GM19328 (cell line): ENCODE results near the gene EPS8.

Experiments used
- ATAC-seq: cut with Tn5 transposase; IDR thresholded peaks from one replicate; pipeline ENCODE4 v1.9.1; 2021; ENCODE audit warnings: mild to moderate bottlenecking, moderate library complexity; ENCODE audit not compliant: unreplicated experiment

EPS8 gene

DNA sequence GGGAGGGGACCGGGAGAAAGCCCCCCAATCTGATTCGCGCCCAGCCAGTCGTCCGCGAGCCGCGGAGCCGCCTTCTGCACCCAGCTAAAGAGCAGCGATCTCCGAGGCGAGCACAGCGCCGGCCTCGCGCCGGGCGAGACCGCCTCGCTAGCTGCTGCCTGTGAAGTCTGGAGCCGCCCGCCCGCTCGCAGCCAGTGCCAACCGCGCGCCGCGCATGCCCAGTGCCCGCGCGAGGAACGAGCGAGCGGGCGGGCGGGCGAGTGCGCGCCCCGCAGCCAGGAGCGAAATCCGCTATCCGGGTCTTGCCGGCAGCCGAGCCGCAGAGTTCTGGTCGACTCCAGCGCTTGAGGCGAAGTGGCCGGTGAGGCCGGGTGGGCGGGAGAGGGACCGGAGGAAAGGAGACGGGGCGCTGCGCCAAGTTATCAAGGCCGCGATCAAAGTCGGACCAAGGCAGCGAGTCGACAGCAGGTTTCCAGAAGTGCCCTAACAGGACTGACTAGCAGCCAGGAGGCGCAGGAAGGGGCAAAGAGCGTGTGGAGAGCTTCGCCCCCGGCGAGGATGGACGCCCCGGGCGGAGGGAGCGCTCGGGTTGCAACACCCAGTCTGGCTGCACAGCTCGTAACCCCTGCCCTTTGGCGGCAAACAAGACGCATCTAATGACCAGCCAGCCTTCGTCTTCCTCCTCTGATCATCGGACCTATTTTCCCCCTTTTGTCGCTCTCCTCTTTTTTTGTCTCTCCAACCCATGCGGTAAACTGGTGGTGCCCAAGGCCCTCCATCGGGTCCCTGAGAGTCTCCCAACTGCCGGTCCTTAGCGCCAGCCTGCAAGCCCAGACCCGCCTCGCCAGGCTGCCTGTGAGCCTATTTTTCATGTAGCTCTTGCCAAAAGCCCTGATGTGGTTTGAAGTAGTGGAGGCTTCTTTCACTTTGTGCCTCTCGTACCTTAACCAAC, at the start of gene EPS8:
Gene EPS8 (minus strand): TSS at position 169 of the 952 bp plus-strand sequence. CDS start 106,437 bp downstream, outside the sequence.
- ATAC-seq: peak; percentile 90

DNA sequence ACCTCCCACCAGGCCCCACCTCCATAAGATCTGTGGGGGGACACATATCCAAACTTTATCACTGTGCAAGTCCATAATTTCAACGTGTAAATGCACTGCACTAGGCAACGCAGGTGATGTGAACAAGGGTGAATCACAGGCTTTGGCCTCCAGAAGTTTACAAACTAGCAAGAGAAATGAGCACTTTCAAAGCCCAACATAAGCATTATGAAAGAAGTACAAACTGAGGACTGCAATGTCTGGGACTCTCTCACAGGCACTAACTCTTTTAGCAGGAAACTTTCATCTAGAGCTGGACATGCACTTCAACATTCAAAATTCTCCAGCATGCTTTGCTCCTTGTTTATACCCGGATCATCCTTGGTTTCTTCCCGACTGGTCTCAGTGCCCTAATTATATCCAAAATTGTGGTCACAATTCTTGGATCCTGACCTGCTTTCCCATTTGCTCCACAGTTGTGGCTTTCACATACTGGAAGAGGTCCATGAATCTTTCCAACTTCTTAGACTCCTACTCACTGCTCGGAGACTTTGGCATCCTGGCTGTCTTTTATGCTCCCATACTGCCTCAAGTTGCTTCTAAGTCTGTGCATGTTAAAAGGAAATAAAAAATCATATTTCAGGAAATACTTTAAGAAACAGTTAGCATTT, 48.1 kb upstream of the EPS8 start:
- ATAC-seq: no peak

DNA sequence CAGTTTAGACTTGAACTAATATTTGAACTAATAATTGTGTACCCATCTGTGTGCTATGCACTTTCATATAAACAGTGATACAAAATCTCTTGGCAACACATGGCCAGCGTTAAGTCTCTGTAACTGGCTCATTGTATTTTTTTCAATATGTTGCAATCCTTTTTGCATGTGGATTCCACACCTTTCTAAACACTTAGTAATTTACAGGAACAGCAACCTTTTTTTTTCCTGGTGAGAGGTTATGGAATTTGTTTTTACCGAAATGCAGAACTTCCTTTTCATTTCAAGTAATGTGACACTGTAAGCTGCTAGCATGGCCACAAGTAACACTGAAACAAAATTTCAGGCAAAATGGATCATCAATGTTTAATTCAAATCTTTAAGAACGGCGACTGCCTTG, 45.4 kb upstream of the EPS8 start:
- no peak for ATAC-seq

DNA sequence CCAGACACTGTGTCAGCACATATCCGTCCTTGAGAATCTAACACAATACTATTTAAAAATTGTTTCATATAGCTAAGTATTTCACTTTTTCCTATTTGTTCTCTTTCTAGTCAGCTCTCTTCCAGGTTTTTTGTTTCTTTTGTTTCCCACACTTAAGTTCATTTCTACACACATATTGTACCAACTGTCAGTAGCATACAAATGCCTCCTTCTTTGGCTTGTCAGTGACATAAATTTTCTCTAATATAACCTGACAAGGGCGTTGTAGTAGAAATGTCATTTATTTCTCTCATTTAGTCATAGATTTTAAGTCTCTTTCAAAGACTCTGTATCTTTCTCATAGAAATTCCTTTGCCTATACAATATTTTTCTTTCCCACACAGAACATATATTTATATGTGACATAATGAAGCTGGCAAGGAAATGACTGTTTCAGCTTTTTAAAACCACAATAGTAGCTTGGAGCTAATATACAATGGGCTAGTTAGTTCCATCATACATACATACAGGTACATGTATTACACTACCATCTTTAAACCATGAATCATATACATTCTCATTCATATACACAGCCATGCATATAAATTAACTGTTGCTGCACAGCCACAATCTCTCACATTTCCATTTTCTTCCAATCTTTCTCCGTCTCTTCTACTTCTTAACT, 42.3 kb upstream of the EPS8 start:
- no peak for ATAC-seq

DNA sequence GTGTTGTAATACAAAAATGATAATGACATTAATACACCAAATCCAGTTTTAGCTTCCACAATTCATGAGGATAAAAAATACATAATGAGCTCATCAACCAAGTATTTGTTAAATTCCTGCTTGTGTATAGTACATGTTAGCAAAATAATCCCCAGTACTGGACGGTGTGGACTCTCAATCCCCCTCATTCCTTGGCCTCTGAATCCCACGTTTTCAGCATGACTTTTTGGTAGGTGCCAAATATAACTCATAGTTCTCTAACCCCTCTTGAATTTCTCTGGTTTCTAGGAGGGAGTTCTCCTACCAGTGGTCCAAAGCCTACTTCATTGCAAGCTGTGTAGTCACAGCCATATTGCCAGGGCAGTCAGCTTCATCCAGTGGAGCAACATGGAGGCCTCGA, 41.4 kb upstream of the EPS8 start:
- ATAC-seq: no peak

DNA sequence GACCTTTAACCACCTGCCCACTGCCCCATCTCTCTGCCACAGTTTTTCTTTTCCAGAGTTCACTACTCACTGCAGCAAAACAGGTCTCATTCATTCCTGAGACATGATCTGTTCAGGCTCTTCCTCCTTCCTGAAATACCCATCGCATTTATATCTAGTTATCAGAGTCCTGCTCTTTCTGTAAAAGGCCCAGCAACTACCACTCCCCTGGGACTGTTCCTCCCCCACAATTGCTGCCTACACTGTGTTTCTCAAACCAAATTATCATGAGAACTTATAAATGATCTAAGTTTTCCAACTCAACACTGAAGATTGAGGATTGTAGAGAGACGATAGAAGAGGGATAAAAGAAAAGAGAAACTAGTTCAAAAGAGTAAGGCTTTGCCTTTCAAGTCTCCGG, 40.8 kb upstream of the EPS8 start:
- ATAC-seq: no peak

DNA sequence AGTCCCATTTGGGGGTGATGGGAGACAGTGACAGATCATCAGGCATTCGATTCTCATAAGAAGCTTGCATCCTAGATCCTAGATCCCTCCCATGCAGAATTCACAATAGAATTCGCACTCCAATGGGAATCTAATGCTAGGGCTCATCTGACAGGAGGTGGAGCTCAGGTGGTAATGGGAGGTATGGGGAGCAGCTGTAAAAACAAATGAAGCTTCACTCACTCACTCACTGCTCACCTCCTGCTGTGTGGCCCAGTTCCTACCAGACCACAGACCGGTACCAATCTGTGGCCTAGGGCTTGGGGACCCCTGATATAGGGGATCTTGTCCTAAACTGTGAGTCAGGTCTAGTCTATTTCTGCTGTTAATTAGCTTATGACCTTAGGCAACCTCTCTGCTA, 40.1 kb upstream of the EPS8 start:
- no peak for ATAC-seq

DNA sequence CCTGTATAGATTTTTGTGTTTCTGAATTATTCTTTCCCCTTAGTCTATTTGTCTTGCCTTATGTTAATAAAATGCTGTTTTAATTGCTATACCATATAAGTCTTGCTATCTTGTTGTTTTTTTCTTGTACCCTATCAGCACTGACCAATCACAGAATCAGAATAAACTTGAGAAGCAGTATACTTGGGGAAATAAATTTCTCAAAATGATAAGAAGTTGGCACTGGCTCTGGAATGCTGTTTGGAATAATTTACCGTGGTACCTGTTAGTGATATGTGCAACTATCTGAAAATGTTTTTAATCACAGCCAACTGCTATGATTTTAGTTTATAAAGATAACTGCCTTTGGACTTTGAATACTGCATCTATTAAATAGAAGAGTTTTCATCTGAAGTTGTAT, 37.9 kb upstream of the EPS8 start:
- ATAC-seq: no peak

DNA sequence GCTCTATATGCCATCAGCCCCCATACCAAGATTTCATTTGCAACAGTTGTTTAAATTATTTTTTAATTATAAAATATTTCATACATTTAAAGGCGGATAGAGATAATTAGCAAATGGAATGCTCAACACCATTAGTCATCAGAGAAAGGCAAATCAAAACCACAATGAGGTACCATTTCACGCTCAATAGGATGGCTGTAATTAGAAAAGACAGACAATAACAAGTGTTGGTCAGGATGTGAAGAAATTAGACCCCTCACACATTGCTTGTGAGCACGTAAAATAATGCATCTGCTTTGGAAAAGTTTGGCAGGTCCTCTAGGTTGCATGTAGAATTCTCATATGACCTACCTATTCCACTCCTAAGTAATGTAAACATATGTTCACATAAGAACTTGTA, 35.3 kb upstream of the EPS8 start:
- no peak for ATAC-seq

DNA sequence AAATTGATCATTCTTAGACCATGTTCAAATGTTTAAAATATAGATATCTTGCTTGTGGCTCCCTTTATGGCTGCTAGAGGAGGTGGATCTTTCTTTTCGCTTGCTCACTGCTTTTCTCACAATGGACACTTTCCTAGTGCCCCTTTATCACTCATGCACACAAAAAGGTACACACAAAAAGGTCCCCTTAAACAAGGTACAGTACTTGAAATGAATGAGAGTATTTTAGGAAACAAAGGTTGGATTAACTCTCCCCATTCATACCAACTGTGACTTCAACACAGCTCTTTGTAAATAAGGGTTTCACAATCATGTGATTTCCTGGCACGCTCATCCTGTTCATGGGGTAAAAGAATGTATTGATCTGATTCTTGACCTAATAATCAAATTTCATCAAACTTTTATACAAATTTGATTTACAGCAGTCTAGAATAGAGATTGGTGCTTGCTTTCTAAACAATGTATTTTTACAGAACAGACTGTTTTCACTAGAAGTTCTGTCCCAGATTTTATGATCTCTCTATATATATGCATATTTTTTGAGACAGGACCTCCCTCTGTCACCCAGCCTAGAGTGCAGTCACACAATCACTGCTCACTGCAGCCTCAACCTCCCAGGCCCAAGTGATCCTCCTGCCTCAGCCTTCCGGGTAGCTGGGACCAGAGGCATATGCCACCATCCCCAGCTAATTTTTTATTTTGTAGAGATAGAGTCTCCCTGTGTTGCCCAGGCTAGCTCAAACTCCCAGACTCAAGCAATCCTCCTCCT, 34.4 kb upstream of the EPS8 start:
- no peak for ATAC-seq

DNA sequence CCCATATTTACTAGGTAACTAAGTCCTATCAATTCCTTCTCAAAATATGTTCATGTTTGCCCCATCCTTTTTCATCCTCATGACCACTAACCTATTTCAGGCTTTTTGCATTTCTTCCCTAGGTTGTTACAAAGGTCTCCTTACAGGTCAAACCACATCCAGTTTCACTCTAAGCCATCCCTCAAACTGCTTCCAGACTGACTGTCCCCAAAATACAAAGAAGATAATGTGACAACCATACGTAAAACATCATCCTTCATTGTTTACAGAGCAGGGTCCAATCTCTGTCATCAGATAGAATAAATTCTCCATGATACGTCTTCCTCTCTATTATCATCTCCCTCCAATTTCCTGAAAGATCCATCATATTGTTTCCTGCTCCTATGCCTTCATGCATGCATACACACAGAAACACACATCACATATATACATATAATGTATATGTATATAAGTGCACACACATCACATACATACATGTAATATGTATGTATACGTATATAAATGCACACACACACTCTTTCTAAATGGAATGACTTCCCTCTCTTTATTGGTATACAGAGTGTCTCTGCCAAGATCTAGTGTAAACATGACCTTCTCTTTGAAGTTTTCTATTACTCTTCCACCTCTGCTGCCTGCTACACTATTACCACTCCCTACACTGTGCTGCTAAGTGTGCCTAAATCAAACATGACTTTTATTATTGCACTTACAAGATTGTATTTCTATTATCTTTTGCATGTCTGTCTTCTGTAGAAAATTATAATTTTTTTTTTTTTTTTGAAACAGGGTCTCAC, 30.7 kb upstream of the EPS8 start:
- no peak for ATAC-seq

DNA sequence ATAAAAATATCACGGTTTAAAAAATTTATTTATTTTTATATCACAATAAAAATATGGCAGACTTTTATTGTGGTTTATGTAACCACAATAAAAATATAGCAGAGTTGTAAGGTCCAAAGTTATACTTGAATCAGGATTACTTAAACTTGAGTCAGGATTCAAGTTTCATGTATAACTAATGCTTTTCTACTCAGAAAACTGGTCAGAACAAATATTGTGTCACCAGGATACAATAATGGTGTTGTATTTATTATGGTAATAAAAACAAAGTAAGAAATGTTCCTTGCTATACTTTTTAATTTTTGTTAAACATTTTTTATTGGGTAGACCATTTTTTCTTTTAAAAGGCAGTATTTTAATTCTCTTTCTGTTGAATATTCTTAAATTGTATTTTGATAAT, 29.2 kb upstream of the EPS8 start:
- no peak for ATAC-seq

DNA sequence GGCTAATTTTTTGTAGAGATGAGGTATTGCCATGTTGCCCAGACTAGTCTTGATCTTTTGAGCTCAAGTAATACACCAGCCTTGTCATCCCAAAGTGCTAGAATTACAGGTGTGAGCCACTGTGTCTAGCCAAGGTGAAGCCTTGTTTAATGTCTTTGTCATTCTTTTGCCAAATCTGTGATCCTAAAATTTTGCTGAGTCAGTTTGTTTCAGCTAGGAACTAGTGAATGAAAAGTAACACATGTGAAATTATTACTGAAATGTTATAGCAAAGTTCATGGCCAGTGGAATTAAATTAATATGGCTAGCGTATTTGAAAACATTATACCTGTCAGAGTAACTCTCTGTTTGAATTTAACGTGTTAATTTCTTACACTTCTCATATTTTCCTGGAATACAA, 26.5 kb upstream of the EPS8 start:
- no peak for ATAC-seq

DNA sequence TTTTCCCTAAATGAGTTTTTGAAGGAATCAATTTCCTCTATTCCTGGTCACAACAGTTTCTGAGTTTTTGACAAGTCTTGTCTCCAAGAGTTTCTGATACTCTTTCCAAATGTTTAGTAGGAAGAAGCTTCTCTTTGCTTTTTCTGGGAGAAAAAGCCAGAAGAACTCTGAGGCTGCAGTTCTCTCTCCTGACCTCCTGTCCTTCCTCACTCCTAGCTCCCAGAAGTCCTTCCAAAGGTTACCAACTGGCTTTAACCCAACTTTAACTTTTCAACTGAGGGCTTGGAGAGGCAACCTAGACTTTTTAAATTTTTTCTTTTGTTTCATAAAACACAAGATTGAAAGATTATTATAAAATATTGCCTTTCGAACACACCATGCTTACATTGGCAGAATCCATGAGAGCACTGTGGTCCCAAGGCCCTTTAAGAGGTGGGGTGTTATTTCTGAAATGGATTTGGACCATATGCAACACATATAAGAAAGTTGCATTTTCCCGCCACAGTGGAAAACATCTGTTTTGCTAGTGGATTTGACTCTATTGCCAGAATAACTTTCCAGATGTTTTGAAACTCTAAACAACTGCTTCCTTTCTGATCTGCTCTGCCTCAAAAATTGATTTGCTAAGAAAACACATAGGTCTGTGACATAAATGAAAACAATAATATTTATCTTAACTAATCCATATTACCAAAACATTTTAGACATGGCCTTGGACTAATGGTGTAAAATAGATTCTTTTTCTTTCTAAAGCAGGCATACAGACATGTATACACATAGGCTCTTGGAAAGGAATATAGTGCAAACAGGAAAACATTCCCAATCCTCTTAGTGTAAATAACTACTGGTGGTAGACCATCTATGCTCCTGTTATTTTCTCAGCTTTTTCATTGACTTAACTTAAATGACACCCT, 22.3 kb upstream of the EPS8 start:
- ATAC-seq: no peak

DNA sequence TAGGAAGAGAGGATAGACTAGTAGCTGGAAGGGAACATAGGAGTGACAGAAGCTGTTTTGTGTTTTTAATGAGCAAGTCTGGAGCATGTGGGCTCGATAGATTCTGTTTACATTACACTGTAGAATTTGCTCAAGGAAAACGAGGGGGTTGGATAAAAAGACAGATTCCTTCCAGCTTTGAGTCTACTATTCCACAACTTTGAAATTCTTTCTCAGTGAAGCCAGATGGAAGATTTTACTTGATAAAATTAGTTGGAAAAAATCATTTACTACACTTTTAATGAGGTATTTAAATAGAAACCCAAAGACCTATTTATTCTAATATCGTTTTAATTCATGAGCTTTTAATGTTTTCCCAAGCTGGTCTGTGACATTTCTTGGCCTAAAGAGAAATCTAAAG, 19.5 kb upstream of the EPS8 start:
- ATAC-seq: no peak

DNA sequence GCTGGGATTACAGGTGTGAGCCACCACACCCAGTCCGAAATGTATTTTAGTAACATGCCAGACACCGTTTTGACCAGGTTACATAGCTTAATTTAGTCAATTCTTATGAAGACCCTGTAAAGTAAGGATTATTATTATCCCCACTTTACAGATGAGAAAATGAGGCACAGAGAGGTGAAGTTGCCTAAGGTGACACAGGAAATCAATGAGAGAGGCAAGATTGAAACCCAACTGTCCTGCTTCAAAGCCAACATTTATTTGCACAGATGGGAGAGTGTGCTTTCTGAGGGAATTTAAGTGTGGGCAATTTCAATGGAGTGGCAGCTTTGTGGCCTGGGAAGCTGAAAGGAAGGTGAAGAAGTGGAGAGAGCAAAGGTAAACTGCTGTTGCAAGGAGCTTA, 19.1 kb upstream of the EPS8 start:
- no peak for ATAC-seq

DNA sequence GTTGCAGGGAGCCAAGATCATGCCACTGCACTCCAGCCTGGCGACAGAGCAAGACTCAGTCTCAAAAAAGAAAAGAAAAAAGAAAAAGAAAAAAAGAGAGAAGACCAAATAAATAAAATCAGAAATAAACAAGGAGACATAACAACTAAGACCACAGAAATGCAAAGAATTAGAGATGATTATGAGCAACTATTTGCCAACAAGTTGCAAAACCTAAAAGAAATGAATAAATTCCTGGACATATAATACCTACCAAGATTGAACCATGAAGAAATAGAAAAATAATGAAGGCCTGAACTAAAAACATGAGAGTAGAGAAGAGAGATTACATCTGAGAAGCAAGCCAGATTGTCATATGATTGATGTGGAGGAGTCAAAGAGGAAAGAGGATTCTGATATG, 17.6 kb upstream of the EPS8 start:
- no peak for ATAC-seq

DNA sequence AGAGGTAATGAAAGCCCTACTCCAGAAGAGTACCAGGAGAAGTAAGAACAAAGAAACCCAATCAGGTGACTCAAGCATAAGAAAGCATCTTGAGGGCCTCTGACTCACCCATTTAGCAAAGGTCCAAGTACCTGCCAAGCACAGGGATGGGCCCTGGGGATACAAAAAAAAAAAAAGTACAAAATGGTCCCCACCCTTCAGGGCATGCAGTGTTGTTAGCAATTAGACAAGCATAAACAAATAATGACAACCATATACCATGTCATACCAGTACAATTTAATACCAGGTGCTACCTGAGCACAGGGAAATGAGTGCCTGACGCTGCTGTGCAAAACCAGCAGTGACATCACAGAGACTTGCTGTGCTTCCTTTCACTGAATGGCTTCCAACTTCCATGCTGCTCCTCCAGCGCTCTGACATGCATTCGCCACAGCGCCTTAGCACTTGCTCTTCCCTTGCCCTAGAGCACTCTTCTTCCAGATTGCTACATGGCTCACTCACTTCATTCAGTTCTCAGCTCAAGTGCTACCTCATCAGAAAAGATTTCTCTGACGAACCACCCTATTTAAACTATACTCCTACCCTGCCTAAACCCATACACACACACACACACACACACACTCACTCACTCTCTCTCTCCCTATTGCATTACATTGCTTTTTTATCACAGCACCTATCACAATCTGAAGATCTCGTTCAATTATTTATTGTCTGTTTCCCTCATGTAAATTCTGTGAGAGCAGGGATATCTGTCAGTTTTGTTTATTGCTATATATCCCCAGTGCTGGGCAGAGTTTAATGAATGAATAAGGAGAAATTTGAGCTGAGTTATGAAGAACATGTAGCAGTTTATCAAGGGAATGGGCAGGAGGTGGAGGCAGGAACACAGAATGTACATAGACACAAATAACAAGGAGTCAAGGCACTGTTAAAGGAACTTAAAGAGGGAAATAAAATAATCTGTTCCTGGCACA, 12.9 kb upstream of the EPS8 start:
- no peak for ATAC-seq
